WTC11 (cell line): ENCODE data around the gene NQO1. TPM values are rescaled to one million over a fixed set of nuclear protein-coding genes. Genes with fewer than 3 reads are reported as not detected.

Source experiments
- ATAC-seq: fragments of 200-7000 bp; cut with Tn5 transposase; 2 replicates; pipeline ENCODE4 v1.10.0; 2021; ENCODE audit warnings: mild to moderate bottlenecking, moderate library complexity
- CTCF ChIA-PET: fragments of 300-600 bp; sonication (Branson Sonifier 250); formaldehyde crosslinking; loops from one replicate; lab custom pipeline; 2021; ENCODE audit warnings: antibody characterized with exemption; lab: Charles Lee
- POLR2A ChIA-PET: fragments of 350-600 bp; sonication (Branson Sonifier 250); formaldehyde crosslinking; loops from one replicate; lab custom pipeline; 2021; ENCODE audit warnings: antibody characterized with exemption; lab: Charles Lee
- DNase-seq: peaks from one replicate; pipeline ENCODE4 v3.0.0; 2021; ENCODE audit warnings: low spot score
- H3K27ac Mint-ChIP-seq: 2 replicates; pipeline ENCODE4 v1.8.0; 2021; ENCODE audit warnings: mixed read lengths
- H3K27me3 Mint-ChIP-seq: 2 replicates; pipeline ENCODE4 v1.8.0; 2021; ENCODE audit warnings: low read depth, mild to moderate bottlenecking, moderate library complexity, mixed read lengths
- H3K36me3 Mint-ChIP-seq: 2 replicates; pipeline ENCODE4 v1.8.0; 2021; ENCODE audit warnings: mixed read lengths
- H3K4me1 Mint-ChIP-seq: 2 replicates; pipeline ENCODE4 v1.8.0; 2022; ENCODE audit warnings: mixed read lengths
- H3K4me3 Mint-ChIP-seq: 2 replicates; pipeline ENCODE4 v1.8.0; 2021; ENCODE audit warnings: mild to moderate bottlenecking, moderate library complexity, mixed read lengths
- H3K9me3 Mint-ChIP-seq: 2 replicates; pipeline ENCODE4 v1.8.0; 2021; ENCODE audit warnings: mixed read lengths
- CBFB ChIP-seq: sonication (generic); formaldehyde crosslinking; IDR thresholded peaks from 2 replicates; pipeline ENCODE4 v1.8.1; 2022; ENCODE audit warnings: mild to moderate bottlenecking, low read depth, missing genetic modification reagents
- CDX4 ChIP-seq: fragments of 250-450 bp; sonication (Bioruptor Pico); IDR thresholded peaks from 2 replicates; pipeline ENCODE4 v1.9.0; 2021; ENCODE audit warnings: moderate library complexity, mild to moderate bottlenecking, inconsistent platforms, borderline replicate concordance
- ERG ChIP-seq: fragments of 250-450 bp; sonication (Bioruptor Pico); IDR thresholded peaks from 2 replicates; pipeline ENCODE4 v1.8.0; 2021; ENCODE audit warnings: mild to moderate bottlenecking
- ESRRA ChIP-seq: sonication (generic); formaldehyde crosslinking; IDR thresholded peaks from 2 replicates; pipeline ENCODE4 v1.8.1; 2022; ENCODE audit warnings: mild to moderate bottlenecking, missing genetic modification reagents, borderline replicate concordance
- ETV6 ChIP-seq: sonication (generic); formaldehyde crosslinking; IDR thresholded peaks from 2 replicates; pipeline ENCODE4 v1.8.1; 2022; ENCODE audit warnings: mild to moderate bottlenecking, missing genetic modification reagents
- FOXJ3 ChIP-seq: sonication (generic); formaldehyde crosslinking; IDR thresholded peaks from 2 replicates; pipeline ENCODE4 v1.9.0; 2021; ENCODE audit warnings: missing genetic modification reagents, mild to moderate bottlenecking, borderline replicate concordance
- FOXP1 ChIP-seq: sonication (generic); formaldehyde crosslinking; IDR thresholded peaks from 2 replicates; pipeline ENCODE4 v1.8.0; 2022; ENCODE audit warnings: missing genetic modification reagents, mild to moderate bottlenecking, moderate library complexity, borderline replicate concordance
- GTF2I ChIP-seq: fragments of 250-450 bp; sonication (Bioruptor Pico); conservative IDR thresholded peaks from 2 replicates; pipeline ENCODE4 v1.4.0; 2021; ENCODE audit warnings: mild to moderate bottlenecking
- IRF1 ChIP-seq: sonication (generic); formaldehyde crosslinking; IDR thresholded peaks from 2 replicates; pipeline ENCODE4 v1.8.0; 2023; ENCODE audit warnings: missing genetic modification reagents
- IRF2 ChIP-seq: sonication (generic); formaldehyde crosslinking; IDR thresholded peaks from 2 replicates; pipeline ENCODE4 v1.8.0; 2022; ENCODE audit warnings: low read depth, missing genetic modification reagents, borderline replicate concordance
- MYBL2 ChIP-seq: sonication (generic); formaldehyde crosslinking; IDR thresholded peaks from 2 replicates; pipeline ENCODE4 v1.8.1; 2023; ENCODE audit warnings: mild to moderate bottlenecking, moderate library complexity, missing genetic modification reagents
- NR1H2 ChIP-seq: sonication (generic); formaldehyde crosslinking; IDR thresholded peaks from 2 replicates; pipeline ENCODE4 v1.9.0; 2021; ENCODE audit warnings: mild to moderate bottlenecking, moderate library complexity, missing genetic modification reagents
- RELA ChIP-seq: sonication (generic); formaldehyde crosslinking; IDR thresholded peaks from 2 replicates; pipeline ENCODE4 v1.8.1; 2022; ENCODE audit warnings: missing genetic modification reagents, mild to moderate bottlenecking, borderline replicate concordance
- RORB ChIP-seq: fragments of 250-450 bp; sonication (Bioruptor Pico); IDR thresholded peaks from 2 replicates; pipeline ENCODE4 v1.9.0; 2021; ENCODE audit warnings: mild to moderate bottlenecking
- SMAD3 ChIP-seq: sonication (generic); formaldehyde crosslinking; IDR thresholded peaks from 2 replicates; pipeline ENCODE4 v1.8.0; 2022; ENCODE audit warnings: missing genetic modification reagents, mild to moderate bottlenecking, borderline replicate concordance
- SP1 ChIP-seq: sonication (generic); formaldehyde crosslinking; conservative IDR thresholded peaks from 2 replicates; pipeline ENCODE4 v1.8.1; 2022; ENCODE audit warnings: missing genetic modification reagents
- STAT6 ChIP-seq: sonication (generic); formaldehyde crosslinking; conservative IDR thresholded peaks from 2 replicates; pipeline ENCODE4 v1.8.1; 2023; ENCODE audit warnings: mild to moderate bottlenecking, low read depth, missing genetic modification reagents, moderate library complexity
- TCF7 ChIP-seq: sonication (generic); formaldehyde crosslinking; IDR thresholded peaks from 2 replicates; pipeline ENCODE4 v1.8.0; 2022; ENCODE audit warnings: mild to moderate bottlenecking, low read depth, missing genetic modification reagents, moderate library complexity
- ZNF138 ChIP-seq: sonication (generic); formaldehyde crosslinking; conservative IDR thresholded peaks from 2 replicates; pipeline ENCODE4 v1.8.1; 2022; ENCODE audit warnings: mild to moderate bottlenecking, moderate library complexity, missing genetic modification reagents
- ZNF219 ChIP-seq: sonication (generic); formaldehyde crosslinking; IDR thresholded peaks from 2 replicates; pipeline ENCODE4 v1.8.0; 2023; ENCODE audit warnings: missing genetic modification reagents, mild to moderate bottlenecking, borderline replicate concordance
- ZNF396 ChIP-seq: fragments of 250-450 bp; sonication (Bioruptor Pico); IDR thresholded peaks from 2 replicates; pipeline ENCODE4 v1.8.0; 2021; ENCODE audit warnings: mild to moderate bottlenecking, moderate library complexity, borderline replicate concordance
- ZNF416 ChIP-seq: fragments of 250-450 bp; sonication (Bioruptor Pico); IDR thresholded peaks from 2 replicates; pipeline ENCODE4 v1.9.0; 2021; ENCODE audit warnings: mild to moderate bottlenecking, inconsistent platforms
- ZNF423 ChIP-seq: fragments of 250-450 bp; sonication (Bioruptor Pico); IDR thresholded peaks from 2 replicates; pipeline ENCODE4 v2.1.2; 2022; ENCODE audit warnings: mild to moderate bottlenecking, moderate library complexity
- ZNF425 ChIP-seq: fragments of 250-450 bp; sonication (Bioruptor Pico); conservative IDR thresholded peaks from 2 replicates; pipeline ENCODE4 v1.9.0; 2021; ENCODE audit warnings: mild to moderate bottlenecking
- ZNF512 ChIP-seq: sonication (generic); formaldehyde crosslinking; IDR thresholded peaks from 2 replicates; pipeline ENCODE4 v1.8.1; 2022; ENCODE audit warnings: missing genetic modification reagents, borderline replicate concordance
- total RNA-seq: library from RNA; stranded (reverse); gene quantifications from 3 replicates; pipeline ENCODE4 v1.2.3, GENCODE V29; 2021
- TF ChIP-seq, protein P1 (sequence below): sonication (generic); formaldehyde crosslinking; IDR thresholded peaks from 2 replicates; pipeline ENCODE4 v1.8.0; 2022; ENCODE audit warnings: mild to moderate bottlenecking, missing genetic modification reagents
- TF ChIP-seq, protein P2 (sequence below): fragments of 200-600 bp; IDR thresholded peaks from 2 replicates; pipeline ENCODE4 v1.8.0; 2022; ENCODE audit warnings: antibody characterized with exemption

The NQO1 gene
- total RNA-seq, 1 experiment from 2014 or later, result 38.9 TPM

- TF ChIP-seq STAT6 (no peak), RELA (CRISPR knock-in tag) (no peak), ZNF416 (CRISPR knock-in tag) (no peak), ZNF512 (CRISPR knock-in tag) (no peak), GTF2I (no peak), IRF2 (no peak), CDX4 (CRISPR knock-in tag) (no peak), ESRRA (no peak)
- TF ChIP-seq, protein P1, sequence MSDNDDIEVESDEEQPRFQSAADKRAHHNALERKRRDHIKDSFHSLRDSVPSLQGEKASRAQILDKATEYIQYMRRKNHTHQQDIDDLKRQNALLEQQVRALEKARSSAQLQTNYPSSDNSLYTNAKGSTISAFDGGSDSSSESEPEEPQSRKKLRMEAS (CRISPR knock-in tag), result no peak
- TF ChIP-seq, protein P2, sequence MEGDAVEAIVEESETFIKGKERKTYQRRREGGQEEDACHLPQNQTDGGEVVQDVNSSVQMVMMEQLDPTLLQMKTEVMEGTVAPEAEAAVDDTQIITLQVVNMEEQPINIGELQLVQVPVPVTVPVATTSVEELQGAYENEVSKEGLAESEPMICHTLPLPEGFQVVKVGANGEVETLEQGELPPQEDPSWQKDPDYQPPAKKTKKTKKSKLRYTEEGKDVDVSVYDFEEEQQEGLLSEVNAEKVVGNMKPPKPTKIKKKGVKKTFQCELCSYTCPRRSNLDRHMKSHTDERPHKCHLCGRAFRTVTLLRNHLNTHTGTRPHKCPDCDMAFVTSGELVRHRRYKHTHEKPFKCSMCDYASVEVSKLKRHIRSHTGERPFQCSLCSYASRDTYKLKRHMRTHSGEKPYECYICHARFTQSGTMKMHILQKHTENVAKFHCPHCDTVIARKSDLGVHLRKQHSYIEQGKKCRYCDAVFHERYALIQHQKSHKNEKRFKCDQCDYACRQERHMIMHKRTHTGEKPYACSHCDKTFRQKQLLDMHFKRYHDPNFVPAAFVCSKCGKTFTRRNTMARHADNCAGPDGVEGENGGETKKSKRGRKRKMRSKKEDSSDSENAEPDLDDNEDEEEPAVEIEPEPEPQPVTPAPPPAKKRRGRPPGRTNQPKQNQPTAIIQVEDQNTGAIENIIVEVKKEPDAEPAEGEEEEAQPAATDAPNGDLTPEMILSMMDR, result no peak
Observed at GRCh38 chr16:69748694-69749345, 22.5 kb upstream of the NQO1 start (continued).

- no peak overlapping the region for H3K4me3 Mint-ChIP-seq
- H3K27me3 Mint-ChIP-seq, result no peaks in the 10 kb centered on the region
- DNase-seq (no peak), ATAC-seq (no peak)
- no peak overlapping the region for H3K27ac Mint-ChIP-seq
- ChIA-PET POLR2A (no interaction called here), CTCF (no interaction called here)
- H3K9me3 Mint-ChIP-seq, result no peaks in the 10 kb centered on the region
- peaks cover 83% of the 10 kb centered on the region for H3K36me3 Mint-ChIP-seq
- no peaks in the 10 kb centered on the region for H3K4me1 Mint-ChIP-seq
- no peak for TF ChIP-seq FOXJ3 (CRISPR knock-in tag)
- TF ChIP-seq ZNF396 (CRISPR knock-in tag), result no peak
- TF ChIP-seq ERG (CRISPR knock-in tag), result no peak
- no peak for TF ChIP-seq ZNF138 (CRISPR knock-in tag)
- no peak for TF ChIP-seq ETV6 (CRISPR knock-in tag)
- no peak for TF ChIP-seq SP1
- no peak for TF ChIP-seq NR1H2 (CRISPR knock-in tag)
- no peak for TF ChIP-seq FOXP1 (CRISPR knock-in tag)
- TF ChIP-seq ZNF423 (CRISPR knock-in tag), result no peak
- TF ChIP-seq CBFB, result no peak
- TF ChIP-seq TCF7, result no peak
- TF ChIP-seq ZNF425, result no peak
- TF ChIP-seq RORB (CRISPR knock-in tag), result no peak
- no peak for TF ChIP-seq MYBL2
- TF ChIP-seq ZNF219 (CRISPR knock-in tag), result no peak
- TF ChIP-seq IRF1 (CRISPR knock-in tag), result no peak
- no peak for TF ChIP-seq SMAD3 (CRISPR knock-in tag)
Observed at GRCh38 chr16:69747115-69747514, 20.8 kb upstream of the NQO1 start.
